GM18868 (cell line): ENCODE data around the gene MAMDC4.
"Not testable (repeated sequence)": the region's sequence is repeated elsewhere in the genome, so short reads cannot be mapped to it uniquely, and the experiment has no call there.

Source experiments
- ATAC-seq: cut with Tn5 transposase; IDR thresholded peaks from one replicate; pipeline ENCODE4 v1.9.1; 2021; ENCODE audit warnings: mild to moderate bottlenecking, moderate library complexity; ENCODE audit not compliant: unreplicated experiment

The MAMDC4 gene

DNA sequence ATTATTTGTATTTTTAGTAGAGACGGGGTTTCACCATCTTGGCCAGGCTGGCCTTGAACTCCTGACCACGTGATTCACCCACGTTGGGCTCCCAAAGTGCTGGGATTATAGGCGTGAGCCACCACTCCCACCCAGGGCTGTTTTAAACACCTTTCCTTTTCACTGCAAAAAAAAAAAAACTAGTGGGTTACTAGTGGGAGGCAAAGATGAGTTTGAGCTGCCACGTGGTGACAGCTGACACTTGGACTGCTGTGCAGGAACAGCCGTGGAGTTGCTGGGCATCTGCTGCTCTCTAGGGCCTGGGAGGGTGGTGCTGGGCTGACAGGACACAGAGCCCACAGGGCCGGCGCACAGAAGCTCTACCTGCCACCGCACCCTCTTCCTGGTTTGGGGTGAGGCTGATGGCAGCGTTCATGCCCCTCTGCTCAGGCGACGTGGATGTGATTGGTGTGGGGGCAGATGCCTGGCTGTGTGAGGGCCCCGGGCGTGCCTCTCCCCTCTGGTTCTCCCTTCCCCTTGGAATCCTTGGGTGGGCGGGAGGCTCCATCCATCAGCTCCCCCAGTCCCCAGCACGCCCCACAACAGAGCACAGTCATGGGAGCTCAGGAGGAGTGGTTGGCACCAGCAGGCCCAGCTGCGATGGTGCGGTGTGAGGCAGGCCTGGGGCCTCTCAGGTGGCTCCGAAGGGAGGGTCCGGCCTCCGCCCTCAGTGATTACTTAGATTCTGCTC lies 27.5 kb upstream of the MAMDC4 start:
- no peak for ATAC-seq

DNA sequence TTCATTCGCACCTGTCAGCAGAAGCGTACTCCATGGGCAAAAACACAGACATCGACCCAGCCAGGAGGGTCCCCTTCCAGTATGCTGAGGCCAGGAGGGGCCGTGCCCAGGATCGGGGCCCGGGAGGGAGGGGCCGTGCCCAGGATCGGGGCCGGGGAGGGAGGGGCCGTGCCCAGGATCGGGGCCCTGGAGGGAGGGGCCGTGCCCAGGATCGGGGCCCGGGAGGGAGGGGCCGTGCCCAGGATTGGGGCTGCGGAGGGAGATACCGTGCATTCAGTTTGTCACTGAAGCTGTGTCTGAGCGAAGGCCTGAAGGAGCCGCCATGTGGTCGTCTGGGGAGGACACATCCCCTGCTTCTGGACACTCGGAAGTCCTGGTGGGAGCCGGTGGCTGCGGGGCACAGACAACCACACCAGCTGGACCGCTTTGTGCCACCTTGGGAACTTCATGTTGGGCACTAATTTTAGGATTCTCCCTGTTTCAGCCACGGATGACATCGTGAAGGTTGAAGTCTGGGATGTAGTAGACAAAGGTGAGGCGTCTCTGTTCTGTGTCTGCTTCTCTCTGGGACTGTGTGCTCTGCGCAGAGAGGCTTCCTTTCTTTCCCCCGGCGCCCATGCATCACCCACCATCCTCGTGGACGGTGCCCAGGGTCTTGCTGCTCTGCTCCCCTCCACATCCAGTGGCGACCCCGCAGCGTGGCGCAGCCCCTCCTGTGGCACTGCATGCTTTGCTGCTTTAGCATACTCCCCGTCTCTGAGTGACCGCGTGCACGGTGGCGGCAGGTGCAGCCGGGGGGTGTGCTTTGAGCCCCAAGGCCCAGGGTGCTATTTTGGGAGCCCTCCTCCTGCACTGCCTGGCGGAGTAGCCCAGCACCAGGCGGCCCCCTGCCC lies 26.6 kb upstream of the MAMDC4 start:
- ATAC-seq = no peak

DNA sequence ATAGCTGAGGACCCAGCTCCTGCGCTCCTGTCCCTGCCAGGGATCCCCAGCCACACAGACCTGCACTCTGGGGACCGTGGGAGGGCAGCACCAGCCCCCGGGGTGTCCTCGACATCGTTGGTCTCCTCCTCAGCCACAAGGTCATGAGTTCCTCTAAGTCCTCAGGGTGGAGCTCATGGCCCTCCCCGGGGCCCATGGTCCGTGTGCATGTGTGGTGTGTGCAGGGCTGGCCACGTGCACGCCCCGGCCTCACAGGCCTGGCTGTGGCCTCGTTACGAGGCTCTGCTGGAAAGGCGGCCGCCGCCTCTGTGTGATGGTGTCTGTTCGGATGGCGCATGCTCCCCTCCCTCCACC lies 26.0 kb upstream of the MAMDC4 start:
- no peak for ATAC-seq

DNA sequence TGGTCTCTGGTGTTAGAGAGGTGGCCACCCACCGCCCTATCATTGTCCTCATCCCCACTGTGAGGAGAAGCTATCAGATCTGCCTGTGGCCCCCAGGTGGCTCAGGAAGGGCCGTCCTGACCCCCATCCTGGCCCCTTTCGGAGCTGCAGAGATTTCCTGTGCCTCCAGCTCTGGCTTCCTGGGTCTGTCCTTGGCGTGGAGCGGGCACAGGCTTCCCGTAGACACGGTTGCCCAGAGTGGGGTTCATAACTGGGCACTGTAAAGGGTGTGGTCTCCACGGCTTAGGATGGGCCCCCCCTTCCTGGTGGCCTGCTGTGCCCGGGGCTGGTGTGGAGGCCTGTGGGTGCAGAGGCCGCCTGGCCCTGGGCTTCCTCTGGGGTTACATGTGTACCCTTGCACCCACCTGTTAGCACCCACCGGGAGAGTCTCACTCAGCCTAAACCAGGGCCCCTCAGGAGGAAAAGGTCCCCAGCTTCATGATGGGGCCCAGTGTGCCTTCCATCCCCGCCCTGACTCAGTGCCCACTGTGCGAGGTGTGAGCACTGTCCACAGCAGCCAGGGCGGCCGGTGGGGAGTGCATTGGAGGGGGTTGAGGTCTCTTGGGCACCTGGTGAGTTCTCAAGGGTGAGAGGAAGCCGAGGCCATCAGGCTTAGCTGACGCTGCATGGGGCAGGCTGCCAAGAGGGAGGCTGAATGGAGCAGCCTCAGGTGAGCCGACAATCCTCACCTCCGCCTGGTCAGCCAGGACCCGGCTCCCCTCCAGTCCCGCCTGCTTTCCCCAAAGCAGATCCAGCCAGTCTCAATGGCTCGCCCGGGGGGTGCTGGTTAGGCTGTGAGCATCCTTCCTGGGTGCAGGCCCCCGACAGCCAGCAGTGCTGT lies 25.2 kb upstream of the MAMDC4 start:
- ATAC-seq = no peak

DNA sequence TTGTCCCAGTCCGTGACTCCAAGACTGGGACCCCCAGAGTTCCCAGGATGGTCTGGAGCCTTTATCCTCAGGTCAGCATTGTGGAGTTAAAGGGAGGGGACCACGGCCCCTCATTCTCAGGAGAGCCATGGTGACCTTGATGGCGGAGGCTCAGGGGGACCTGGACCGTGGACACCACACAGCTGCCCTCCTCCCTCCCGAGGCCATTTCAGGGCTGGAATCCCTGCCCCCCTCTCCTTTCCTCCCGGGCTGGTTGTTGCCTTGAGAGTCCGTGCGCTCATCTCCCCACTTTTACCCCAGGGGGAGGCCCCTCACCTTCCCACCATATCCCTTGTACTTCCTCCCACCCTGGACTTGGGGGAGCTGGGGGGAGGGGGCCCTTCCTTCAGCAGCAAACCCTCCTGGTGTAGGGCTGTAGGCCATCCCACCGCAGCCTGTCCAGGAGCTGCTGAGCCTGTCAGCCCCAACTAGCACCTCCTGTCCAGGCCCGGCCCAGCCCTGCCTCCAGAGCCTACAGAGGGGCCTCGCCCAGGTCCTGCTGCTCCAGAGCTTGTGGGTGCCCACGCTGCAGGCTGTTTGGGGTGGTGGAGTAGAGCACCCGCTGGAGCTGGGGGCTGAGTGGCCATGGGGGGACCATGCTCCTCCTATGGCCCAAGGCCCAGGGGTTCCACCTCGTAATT lies 24.2 kb upstream of the MAMDC4 start:
- no peak for ATAC-seq

DNA sequence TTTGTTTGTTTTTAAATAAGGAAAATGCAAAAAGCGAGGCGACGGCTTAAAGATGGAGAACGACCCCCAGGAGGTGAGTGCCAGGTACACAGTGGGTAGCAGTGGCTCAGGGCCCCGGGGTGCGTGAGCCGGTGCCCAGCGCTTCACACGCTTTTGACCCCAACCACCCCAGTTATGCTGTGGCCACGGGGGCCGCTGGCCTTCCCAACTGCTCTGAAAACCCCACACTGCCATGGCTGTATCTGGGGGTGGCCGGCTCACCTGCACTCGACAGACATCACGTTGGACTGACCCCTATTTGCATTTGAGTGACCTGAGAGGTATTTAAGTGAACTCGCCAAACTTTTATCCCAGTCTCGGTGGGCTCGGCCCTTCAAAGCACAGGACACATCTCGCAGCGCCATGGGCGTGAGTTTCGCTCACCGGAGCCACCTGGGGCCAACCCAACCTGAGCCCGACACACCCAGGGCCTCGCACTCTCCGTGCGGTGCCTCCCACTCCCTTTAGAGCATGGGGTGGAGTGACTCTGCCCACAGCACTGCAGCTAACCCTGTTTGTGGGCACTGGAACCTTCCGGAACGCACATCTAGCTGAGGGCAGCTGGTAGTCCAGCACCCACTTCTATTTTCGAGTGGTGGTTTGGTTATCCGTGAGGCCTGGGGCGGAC lies 23.5 kb upstream of the MAMDC4 start:
- ATAC-seq = no peak

DNA sequence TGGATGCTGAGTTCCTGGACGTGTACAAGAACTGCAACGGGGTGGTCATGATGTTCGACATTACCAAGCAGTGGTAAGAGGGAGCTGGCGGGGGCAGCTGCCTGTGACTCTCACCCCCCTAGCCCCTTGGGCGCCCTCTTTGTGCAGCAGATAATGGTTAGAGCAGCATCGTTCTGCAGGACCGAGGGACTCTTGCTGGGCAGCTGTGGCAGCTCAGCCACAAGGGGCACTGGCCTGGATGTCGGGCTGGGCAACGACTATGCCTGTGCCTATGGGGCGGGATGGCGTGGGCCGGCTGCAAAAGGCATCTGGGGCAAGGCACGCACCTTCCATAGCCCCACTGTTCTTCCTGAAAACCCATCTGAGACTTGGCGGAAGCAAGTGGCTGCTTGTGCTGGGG lies 22.7 kb upstream of the MAMDC4 start:
- no peak for ATAC-seq

DNA sequence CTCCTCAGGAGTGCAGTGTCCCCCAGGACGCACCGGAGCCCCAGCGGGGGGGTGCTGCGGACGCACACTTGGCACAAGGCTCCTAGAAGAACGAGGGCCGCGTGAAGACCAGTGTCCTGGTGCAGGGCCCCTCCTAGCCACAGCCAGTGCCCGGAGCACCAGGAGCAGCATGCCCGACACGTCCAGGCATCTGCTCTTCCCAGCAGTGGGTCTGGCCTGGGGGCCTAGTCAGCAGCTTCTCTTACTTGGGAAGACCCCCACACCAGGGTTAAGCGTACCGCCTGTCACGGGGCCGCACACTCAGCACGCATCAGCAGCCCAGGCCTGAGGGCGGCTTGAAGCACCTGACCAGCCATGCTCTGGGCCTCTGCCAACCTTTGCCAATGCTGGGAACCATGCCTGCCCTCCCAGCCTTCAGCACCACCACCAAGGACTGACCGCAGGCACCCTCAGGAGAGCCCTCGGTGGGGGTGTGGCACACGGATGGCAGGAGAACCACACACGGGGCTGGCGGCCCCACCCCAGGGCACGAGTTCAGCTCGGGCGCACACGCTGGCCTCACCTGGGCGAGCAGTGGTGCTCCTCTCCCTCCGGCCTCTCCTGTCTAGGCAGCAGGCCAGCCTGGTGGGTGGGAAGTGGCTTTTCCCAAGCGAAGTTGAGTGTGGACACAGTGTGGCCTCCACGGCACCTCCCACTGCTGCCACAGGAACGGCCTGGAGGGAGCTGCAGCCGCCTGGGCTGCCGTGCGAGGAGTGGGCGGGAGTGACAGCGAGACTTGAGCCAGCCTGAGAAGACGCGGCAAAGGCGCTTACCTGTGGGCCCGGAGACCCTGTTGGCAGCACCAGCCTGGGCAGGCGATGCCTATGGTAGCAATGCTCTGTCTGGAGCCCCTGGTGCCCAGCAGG lies 21.9 kb upstream of the MAMDC4 start:
- ATAC-seq = no peak

DNA sequence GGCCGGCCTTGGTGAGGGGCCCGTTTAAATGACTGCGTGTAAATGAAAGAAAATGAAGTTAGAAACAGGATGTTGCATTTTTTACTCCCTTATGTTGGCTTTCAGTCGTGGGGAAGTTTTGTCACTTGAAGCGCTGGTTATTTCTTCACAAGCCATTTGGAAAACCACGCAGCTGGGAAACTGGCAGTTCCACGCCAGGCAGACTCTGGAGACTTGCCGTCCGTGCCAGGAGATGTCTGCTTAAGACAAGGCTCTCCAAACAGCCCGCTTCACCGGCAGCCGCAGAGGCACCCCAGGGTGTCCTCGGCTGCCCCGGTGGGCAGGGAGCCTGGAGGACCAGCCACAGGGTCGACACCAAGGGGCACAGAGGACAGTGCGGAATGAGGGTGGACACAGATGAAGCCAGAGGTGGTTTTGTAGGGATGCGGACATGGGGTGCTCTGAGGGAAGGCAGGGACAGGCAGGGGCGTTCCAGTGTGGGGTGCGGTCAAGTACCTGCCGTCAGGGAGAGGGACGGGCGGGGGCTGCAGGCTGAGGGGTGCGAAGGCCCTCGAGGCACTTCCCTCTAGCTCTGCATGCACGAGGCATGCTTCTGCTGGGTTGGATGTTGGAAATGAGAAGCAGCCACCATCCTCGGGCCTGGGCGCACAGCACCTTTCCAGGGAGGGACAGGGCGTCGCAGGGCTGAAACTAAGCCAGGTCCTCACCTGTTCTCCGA lies 21.0 kb upstream of the MAMDC4 start:
- ATAC-seq = no peak

DNA sequence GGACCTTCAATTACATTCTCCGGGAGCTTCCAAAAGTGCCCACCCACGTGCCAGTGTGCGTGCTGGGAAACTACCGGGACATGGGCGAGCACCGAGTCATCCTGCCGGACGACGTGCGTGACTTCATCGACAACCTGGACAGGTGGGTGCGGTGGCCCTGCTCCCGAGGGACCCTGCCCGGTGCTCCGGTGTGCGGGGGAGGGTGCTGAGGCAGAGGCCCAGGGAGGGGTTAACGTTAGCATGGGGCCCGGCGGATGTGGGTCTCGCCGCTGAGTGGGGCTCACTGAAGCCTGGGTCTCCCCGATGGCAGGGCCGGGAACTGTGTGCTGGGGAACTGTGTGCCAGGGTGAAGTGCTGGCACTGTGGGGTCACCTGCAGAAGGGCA lies 20.4 kb upstream of the MAMDC4 start:
- no peak for ATAC-seq

DNA sequence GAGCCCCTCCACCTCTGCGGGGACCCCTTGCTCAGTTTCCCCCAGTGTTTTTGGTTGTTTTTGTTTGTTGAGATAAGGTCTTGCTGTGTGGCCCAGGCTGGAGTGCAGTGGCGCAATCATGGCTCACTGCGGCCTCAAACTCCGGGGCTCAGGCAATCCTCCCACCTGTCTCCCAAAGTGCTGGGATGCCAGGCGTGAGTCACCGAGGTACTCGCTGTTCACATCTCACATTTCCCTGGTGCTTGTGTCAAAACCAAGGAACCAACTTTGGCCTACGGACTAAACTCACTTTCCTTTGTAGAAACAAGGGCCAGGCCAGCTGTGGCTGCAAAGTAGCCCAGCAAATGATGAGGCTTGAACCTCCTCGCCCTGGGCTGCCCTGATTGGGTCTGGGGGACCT lies 19.6 kb upstream of the MAMDC4 start:
- ATAC-seq = no peak

DNA sequence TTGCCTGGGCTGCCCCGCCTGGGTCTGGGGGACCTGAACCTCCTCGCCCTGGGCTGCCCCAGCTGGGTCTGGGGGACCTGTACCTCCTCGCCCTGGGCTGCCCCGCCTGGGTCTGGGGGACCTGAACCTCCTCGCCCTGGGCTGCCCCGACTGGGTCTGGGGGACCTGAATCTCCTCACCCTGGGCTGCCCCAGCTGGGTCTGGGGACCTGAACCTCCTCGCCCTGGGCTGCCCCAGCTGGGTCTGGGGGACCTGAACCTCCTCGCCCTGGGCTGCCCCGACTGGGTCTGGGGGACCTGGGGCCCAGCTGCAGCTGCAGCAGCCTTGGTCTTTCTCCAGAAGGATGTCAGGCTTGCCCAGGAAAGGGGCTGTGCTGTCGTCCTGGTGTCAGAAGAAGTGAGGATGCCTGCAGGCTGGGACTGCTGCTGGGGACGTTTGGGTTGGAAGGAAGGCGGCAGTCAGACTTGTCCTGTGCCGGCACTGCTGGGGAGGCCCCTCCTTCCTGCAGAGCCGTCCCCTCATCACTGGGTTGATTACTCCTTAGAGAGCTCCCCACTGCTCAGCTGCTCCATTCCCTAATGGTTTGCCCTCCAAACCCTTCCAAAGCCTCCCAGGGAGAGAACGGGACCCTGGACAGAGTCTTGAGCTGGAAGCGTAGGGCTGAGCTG lies 18.6 kb upstream of the MAMDC4 start:
- ATAC-seq = not testable (repeated sequence)

DNA sequence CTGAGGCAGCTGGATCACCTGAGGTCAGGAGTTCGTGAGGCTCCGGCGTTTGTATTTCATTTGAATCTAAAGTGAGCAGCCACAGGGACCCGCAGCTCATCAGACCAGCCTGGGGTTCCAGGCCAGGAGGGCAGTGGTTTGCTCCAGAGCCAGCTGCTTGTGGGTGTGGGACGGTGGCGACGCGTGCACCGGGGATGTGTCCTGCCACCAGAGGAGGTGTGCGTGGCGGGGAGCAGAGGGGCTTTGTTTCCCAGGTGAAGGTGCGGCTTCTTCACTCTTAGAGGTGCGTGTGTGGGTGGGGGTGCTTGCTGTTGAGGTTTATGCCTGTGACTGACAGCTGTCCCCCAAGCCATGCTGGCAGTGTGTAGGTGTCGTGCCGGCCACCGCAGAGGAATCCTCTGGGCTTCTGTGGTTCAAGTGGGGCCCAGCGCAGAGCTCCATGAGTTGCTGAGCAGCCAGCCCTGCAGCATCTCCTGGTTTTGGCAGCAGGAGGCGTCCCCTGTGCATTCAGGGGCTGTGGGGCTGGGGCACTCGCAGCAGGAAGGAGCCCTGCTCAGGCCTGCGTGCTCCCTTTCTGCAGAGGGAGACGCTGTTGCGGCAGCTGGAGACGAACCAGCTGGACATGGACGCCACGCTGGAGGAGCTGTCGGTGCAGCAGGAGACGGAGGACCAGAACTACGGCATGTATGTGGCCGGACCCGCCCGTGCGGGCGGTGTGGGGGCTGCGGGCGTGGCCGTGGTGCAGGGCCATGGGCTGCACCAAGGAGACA lies 16.8 kb upstream of the MAMDC4 start:
- no peak for ATAC-seq

DNA sequence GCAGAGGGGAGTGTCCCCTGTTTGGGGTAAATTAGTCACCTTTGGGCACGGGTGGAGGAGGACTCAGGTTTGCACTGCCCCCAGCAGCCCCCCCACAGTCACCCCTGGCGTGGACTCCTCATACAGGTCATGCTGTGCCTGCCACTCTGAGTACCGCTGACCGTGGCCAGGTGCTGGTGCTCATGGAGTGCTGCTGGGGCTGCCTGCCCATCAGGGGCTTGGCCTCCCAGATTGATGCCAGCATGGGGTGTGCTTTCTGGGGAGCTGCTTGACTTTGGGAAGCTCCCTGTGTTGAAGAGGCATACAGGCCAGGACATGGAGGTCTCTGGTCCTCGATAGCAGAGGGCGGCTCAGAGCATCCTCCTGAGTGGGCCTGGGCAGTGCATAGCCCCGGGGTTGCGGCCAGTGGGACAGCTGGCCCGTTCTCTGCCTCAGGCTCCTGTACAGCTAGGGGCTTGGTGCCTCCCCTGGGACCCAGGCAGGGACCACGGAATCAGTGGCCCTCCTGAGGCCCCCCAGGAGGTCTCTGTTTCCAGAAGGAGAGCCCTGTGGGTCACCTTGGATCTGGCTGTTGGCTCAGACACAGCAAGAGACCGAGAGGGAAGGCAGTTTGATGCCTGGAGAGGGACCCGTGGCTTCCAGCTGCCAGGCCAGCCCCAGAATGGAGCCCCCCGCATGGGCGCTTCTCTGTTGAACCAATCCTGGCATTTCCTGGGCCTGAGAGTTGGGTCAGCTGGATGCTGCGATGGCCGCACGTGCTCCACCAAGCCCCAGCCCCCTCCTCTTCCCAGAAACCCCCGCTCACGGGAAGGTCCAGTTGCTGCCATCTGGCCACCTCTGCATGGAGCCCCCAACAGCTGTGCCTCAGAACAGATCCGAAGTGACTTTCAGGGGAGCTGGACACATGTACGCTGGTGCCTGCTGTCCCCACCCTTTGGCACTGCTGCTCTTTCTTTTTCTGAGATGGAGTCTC lies 15.9 kb upstream of the MAMDC4 start:
- ATAC-seq = no peak

DNA sequence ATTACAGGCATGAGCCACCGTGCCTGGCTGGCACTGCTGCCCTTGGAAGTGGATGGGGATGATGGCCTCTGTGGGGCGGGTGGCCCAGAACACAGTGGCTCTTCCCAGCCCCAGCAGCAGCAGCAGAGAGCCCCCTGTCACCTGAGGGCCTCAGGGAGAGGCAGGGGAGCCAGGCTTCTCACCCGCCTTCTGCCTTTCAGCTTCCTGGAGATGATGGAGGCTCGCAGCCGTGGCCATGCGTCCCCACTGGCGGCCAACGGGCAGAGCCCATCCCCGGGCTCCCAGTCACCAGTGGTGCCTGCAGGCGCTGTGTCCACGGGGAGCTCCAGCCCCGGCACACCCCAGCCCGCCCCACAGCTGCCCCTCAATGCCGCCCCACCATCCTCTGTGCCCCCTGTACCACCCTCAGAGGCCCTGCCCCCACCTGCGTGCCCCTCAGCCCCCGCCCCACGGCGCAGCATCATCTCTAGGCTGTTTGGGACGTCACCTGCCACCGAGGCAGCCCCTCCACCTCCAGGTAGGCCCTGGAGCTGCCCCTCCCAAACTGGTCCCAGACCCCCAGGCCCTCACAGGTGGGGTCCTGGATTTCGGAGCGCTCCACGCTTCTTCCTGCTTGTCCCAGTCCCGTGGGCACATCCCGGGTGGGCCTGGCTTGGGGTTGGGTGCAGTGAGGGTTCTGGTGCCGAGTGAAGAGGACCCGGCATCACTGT lies 14.8 kb upstream of the MAMDC4 start:
- ATAC-seq = no peak

DNA sequence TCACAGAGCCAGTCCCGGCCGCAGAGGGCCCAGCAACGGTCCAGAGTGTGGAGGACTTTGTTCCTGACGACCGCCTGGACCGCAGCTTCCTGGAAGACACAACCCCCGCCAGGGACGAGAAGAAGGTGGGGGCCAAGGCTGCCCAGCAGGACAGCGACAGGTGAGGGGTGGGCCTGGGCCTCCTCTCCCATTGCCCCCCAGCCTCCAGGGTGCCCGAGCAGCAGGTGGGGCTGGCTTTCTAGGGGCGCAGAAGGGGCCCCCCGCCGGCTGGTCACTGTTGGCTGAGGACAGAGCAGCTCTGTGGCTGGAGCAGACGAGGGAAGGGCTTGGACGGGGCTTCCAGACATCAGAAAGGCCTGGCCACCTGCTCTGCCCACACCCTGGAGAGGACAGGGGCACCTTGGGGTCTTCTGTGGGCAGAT lies 14.3 kb upstream of the MAMDC4 start:
- not testable (repeated sequence) for ATAC-seq
